Heart left ventricle (tissue), 13 donors: ENCODE data around the gene FATE1.

Source experiments
- CTCF ChIP-seq, 12 donors: fragments of 200-600 bp; sonication (generic) in 4 of 12; IDR thresholded peaks; one replicate each; pipeline versions ENCODE4 v1.5.0 to v1.8.0; 2018 to 2022; ENCODE audit warnings: antibody characterized with exemption in 12 of 12, mild to moderate bottlenecking in 5 of 12
- POLR2A ChIP-seq, 2 donors: fragments of 450-650 bp; IDR thresholded peaks; one replicate each; pipeline ENCODE4 v1.6.1; 2017; ENCODE audit warnings: antibody characterized with exemption in 2 of 2, mild to moderate bottlenecking in 2 of 2, moderate library complexity in 2 of 2
- donor health status: ischemic (EF 13 %, LVEDD 7.1; RV severe dilation, severe dysfunction).
- donor health status: DM: no; HTN: yes; CAD: no.
- donor health status: DM: no; HTN: no; CAD: no.
- donor health status: ischemic (EF 25% LVEDD 6.9; RV normal size, moderate dysfunction).
- donor health status: ischemic (EF 25% LVEDD 5.7; RV mildly dilated, moderate dysfunction).
- donor health status: ischemic (EF 35%, LVEDD 5.7; RV mildly dilated, moderate dysfunction).
- donor health status: nonischemic (EF 11% LVEDD 7.7; RV severe dilation, severe dysfunction).
- donor health status: DM: yes; HTN: yes; CAD: no.
- donor health status: PGD.
- donor health status: ischemic (EF 29% LVEDD 5.4; RV normal size, mild dysfunction).
- donor health status: nonischemic (EF 23%, LVEDD 6.1; RV moderate dilation, normal function).

DNA sequence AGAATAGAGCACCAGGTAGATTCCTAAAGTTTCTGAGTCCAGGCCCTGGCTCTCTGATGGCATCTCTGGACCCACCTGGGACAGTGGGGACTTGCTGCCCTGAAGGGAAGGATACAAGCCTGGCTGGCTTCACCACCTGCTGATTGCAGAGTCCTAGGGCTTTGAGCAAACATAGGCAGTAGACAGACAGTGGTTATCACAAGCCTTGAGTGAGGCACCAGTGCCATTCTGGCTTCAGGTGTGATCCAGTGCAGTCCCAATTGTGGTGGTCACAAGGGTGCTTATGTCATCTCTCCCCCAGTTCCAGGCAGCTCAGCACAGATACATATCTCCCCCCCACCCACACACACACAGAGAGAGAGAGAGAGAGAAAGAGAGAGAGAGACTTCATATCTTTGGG is 27.1 kb upstream of the FATE1 start:
- no peak for TF ChIP-seq CTCF (IDR thresholded peaks at IDR 0.05)
- TF ChIP-seq POLR2A (IDR thresholded peaks at IDR 0.05) = no peak
